Cardiac septum (tissue), 1 donor: Measurements from ENCODE around the gene SEMA3B. TPM values are rescaled to one million over a fixed set of nuclear protein-coding genes. Genes with fewer than 3 reads are reported as not detected.
"Not testable (repeated sequence)": the region's sequence is repeated elsewhere in the genome, so short reads cannot be mapped to it uniquely, and the experiment has no call there.

Experiments used
- DNase-seq: peaks from one replicate; pipeline ENCODE4 v3.0.0-alpha.2; 2020; ENCODE audit warnings: low spot score
- intact Hi-C: fragments of 100-400 bp; cut with DNase I; formaldehyde crosslinking; loops from one replicate; pipeline ENCODE4 v1.14.0; 2022
- total RNA-seq: library from RNA; stranded (reverse); fragmentation: NEBNext Ultra II Directional; extraction: Animal tissue kit (Norgen Biotek cat#: 25700); gene quantifications from one replicate; pipeline ENCODE4 v1.2.1, GENCODE V29; 2021
- donor health status: DM: no; HTN: no; CAD: no.

Gene SEMA3B
- total RNA-seq, 1 donor from 2014 or later = 26.5 TPM

- DNase-seq = peak; percentile 86
- intact Hi-C loops = no loop called here
These were observed 1.6 kb upstream of the SEMA3B start for GRCh38 chr3:50267280-50267913.

GRCh38 chr3:50268276-50268675 lies 671 bp upstream of the SEMA3B start:
- intact Hi-C loops = no loop called here
- DNase-seq = no peak

- no peak for DNase-seq
- intact Hi-C loops = no loop called here
These were observed 513 bp downstream of the SEMA3B start for GRCh38 chr3:50269460-50269859.

GRCh38 chr3:50269977-50270413 lies 1.0 kb downstream of the SEMA3B start:
- no peak for DNase-seq
- intact Hi-C loops = loop anchor here (2.0 to 5.0 kb wide), 2 partner anchors 77 to 148 kb away; no protein-coding TSS in a partner anchor

- intact Hi-C loops = loop anchor here (2.0 to 5.0 kb wide), 2 partner anchors 78 to 148 kb away; no protein-coding TSS in a partner anchor
- no peak for DNase-seq
These were observed 1.7 kb downstream of the SEMA3B start for GRCh38 chr3:50270422-50271224.

GRCh38 chr3:50271314-50271936 lies 2.5 kb downstream of the SEMA3B start:
- DNase-seq = no peak

GRCh38 chr3:50272538-50272910 lies 3.6 kb downstream of the SEMA3B start:
- not testable (repeated sequence) for DNase-seq
- intact Hi-C loops = loop anchor here (5.0 kb wide), 1 partner anchor 150 kb away; no protein-coding TSS in a partner anchor

More at GRCh38 chr3:50271314-50271936, 2.5 kb downstream of the SEMA3B start:
- intact Hi-C loops = loop anchor here (2.0 to 5.0 kb wide), 2 partner anchors 79 to 149 kb away; no protein-coding TSS in a partner anchor

- intact Hi-C loops = loop anchor here (1.0 to 5.0 kb wide), 3 partner anchors 13 to 151 kb away; no protein-coding TSS in a partner anchor
- DNase-seq = peak; percentile 96
These were observed 4.2 kb downstream of the SEMA3B start for GRCh38 chr3:50272911-50273688.

GRCh38 chr3:50273689-50274065 lies 4.7 kb downstream of the SEMA3B start:
- intact Hi-C loops = loop anchor here (1.0 to 5.0 kb wide), 4 partner anchors 13 to 151 kb away; no protein-coding TSS in a partner anchor
- DNase-seq = no peak

- no peak for DNase-seq
- intact Hi-C loops = loop anchor here (2.0 to 5.0 kb wide), 2 partner anchors 50 to 152 kb away; no protein-coding TSS in a partner anchor
These were observed 5.6 kb downstream of the SEMA3B start for GRCh38 chr3:50274371-50275104.

GRCh38 chr3:50275141-50275995 lies 6.4 kb downstream of the SEMA3B start:
- no peak for DNase-seq

GRCh38 chr3:50275996-50276761 lies 7.2 kb downstream of the SEMA3B start:
- intact Hi-C loops = loop anchor here (2.0 kb wide), 1 partner anchor 49 kb away; no protein-coding TSS in a partner anchor
- DNase-seq = no peak

More at GRCh38 chr3:50275141-50275995, 6.4 kb downstream of the SEMA3B start:
- intact Hi-C loops = loop anchor here (2.0 kb wide), 1 partner anchor 49 kb away; no protein-coding TSS in a partner anchor

GRCh38 chr3:50276762-50277101 lies 7.8 kb downstream of the SEMA3B start:
- intact Hi-C loops = no loop called here
- DNase-seq = no peak

GRCh38 chr3:50278123-50278879 lies 9.4 kb downstream of the SEMA3B start:
- DNase-seq = no peak
- intact Hi-C loops = no loop called here

- intact Hi-C loops = no loop called here
- peak; percentile 88 for DNase-seq
These were observed 9.9 kb downstream of the SEMA3B start, which contains the start of gene LSMEM2 for GRCh38 chr3:50278880-50279224. Gene LSMEM2 (plus strand): TSS chr3:50279087. CDS start chr3:50279114, 27 bp downstream.
